Peyer's patch (tissue), 4 donors: ENCODE measurements around the gene SRSF11. TPM values are rescaled to one million over a fixed set of nuclear protein-coding genes. Genes with fewer than 3 reads are reported as not detected.
A peak's percentile ranks its signal among the peaks of the same experiment; 100 is the strongest.

ENCODE experiments used
- DNase-seq, 3 donors: peaks; one replicate each; pipeline ENCODE4 v3.0.0-alpha.2; 2017 to 2019
- H3K27ac ChIP-seq, 4 donors: fragments of 200-600 bp; sonication (generic); one replicate each; pipeline ENCODE4 v1.5.1; 2016 to 2019
- H3K27me3 ChIP-seq, 2 donors: fragments of 200-600 bp; sonication (generic); one replicate each; pipeline ENCODE4 v1.5.1; 2019
- H3K36me3 ChIP-seq, 3 donors: fragments of 200-600 bp; sonication (generic); one replicate each; pipeline ENCODE4 v1.5.1; 2016 to 2019
- H3K4me1 ChIP-seq, 4 donors: fragments of 200-600 bp; sonication (generic); one replicate each; pipeline ENCODE4 v1.5.1; 2016 to 2019
- H3K4me3 ChIP-seq, 4 donors: fragments of 200-600 bp; sonication (generic); 1 replicate in 3 of 4; 2 replicates in 1 of 4; pipeline ENCODE4 v1.5.1; 2016 to 2019; ENCODE audit warnings: mild to moderate bottlenecking in 1 of 4
- H3K9me3 ChIP-seq, 4 donors: fragments of 200-600 bp; sonication (generic); one replicate each; pipeline ENCODE4 v1.5.1; 2016 to 2019; ENCODE audit warnings: mild to moderate bottlenecking in 1 of 4
- POLR2A ChIP-seq, 2 donors: fragments of 450-650 bp; IDR thresholded peaks; one replicate each; pipeline ENCODE4 v1.5.1; 2017; ENCODE audit warnings: antibody characterized with exemption in 2 of 2, mild to moderate bottlenecking in 2 of 2, moderate library complexity in 2 of 2
- total RNA-seq, 4 donors: library from RNA; depleted of rRNA; stranded (reverse); fragments of >200 nt; gene quantifications; one replicate each; pipeline ENCODE4 v1.1.0, GENCODE V29; 2016
- TF ChIP-seq, protein P1 (sequence below), 6 experiments: fragments of 450-650 bp in 4 of 6; fragments of 200-600 bp in 2 of 6; sonication (generic) in 1 of 6; IDR thresholded peaks; one replicate each; pipeline ENCODE4 v1.5.1; 2017 to 2019; ENCODE audit warnings: antibody characterized with exemption in 6 of 6, mild to moderate bottlenecking in 3 of 6, moderate library complexity in 1 of 6

Gene SRSF11
- total RNA-seq, 4 donors from 2014 or later: 130 to 1,005 (median 204) TPM

DNA sequence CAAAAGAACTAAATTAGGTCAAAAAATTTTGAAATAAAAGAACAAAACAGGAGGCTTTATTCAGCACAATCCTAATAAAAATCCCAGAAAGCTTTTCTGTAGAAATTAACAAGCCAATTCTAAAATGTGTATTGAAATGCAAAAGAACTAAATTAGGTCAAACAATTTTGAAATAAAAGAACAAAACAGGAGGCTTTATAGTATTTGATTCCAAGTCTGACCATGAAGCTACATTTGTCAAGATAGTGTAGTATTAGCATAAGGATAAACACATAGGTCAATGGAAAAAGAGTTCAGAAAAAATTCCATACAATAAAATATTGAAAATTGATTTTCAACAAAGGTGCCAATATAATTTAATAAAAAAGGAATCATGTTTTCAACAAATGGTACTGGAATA, 26.6 kb upstream of the SRSF11 start:
- no peaks in the 10 kb centered on the region for H3K27me3 ChIP-seq
- DNase-seq: no peak
- no peak for TF ChIP-seq POLR2A (IDR thresholded peaks at IDR 0.05)
- TF ChIP-seq, protein P1, sequence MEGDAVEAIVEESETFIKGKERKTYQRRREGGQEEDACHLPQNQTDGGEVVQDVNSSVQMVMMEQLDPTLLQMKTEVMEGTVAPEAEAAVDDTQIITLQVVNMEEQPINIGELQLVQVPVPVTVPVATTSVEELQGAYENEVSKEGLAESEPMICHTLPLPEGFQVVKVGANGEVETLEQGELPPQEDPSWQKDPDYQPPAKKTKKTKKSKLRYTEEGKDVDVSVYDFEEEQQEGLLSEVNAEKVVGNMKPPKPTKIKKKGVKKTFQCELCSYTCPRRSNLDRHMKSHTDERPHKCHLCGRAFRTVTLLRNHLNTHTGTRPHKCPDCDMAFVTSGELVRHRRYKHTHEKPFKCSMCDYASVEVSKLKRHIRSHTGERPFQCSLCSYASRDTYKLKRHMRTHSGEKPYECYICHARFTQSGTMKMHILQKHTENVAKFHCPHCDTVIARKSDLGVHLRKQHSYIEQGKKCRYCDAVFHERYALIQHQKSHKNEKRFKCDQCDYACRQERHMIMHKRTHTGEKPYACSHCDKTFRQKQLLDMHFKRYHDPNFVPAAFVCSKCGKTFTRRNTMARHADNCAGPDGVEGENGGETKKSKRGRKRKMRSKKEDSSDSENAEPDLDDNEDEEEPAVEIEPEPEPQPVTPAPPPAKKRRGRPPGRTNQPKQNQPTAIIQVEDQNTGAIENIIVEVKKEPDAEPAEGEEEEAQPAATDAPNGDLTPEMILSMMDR (IDR thresholded peaks at IDR 0.05): no peak

DNA sequence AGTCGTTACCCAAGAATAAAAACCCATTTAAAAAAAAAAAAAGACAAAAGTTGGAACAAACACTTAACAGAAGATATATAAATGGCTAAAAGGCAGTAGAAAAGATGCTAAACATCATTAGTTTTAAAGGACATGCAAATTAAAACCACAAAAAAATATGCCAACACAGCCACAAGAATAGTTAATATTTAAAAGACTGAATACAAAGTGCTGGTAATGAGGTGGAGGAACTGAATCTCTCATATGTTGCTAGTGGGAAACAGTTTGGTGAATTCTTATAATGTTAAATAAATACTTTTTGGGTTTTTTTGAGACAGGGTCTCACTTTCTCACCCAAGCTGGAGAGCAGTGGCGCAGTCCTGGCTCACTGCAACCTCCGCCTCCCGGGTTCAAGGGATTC, 25.8 kb upstream of the SRSF11 start:
- TF ChIP-seq, protein P1 (IDR thresholded peaks at IDR 0.05): no peak
- TF ChIP-seq POLR2A (IDR thresholded peaks at IDR 0.05): no peak
- no peaks in the 10 kb centered on the region for H3K36me3 ChIP-seq
- no peaks in the 10 kb centered on the region for H3K27me3 ChIP-seq
- no peaks in the 10 kb centered on the region for H3K4me1 ChIP-seq
- H3K9me3 ChIP-seq: no peaks in the 10 kb centered on the region
- no peak overlapping the region for H3K4me3 ChIP-seq
- no peak overlapping the region for H3K27ac ChIP-seq
- DNase-seq: no peak

More for the DNA sequence above, 26.6 kb upstream of the SRSF11 start:
- H3K27ac ChIP-seq: no peak overlapping the region
- H3K4me1 ChIP-seq: no peaks in the 10 kb centered on the region
- H3K4me3 ChIP-seq: no peak overlapping the region
- no peaks in the 10 kb centered on the region for H3K9me3 ChIP-seq
- no peaks in the 10 kb centered on the region for H3K36me3 ChIP-seq

DNA sequence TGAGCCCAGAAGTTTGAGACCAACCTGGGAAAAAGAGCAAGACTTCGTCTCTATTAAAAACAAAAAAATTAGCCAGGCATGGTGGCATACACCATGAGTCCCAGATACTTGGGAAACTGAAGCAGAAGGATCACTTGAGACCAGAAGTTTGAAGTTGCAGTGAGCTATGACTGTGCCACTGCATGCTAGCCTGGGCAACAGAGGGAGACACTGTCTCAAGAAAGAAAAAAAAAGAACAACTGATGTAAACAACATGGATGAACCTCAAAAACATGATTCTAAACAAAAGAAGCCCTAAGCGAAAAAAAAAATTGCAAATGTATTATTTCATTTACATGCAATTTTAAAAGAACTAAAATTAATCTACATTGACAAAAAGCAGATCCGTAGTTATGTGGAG, 24.8 kb upstream of the SRSF11 start:
- Histone ChIP-seq H3K4me3 (no peak overlapping the region), H3K36me3 (no peaks in the 10 kb centered on the region), H3K27me3 (no peaks in the 10 kb centered on the region), H3K9me3 (no peaks in the 10 kb centered on the region), H3K27ac (no peak overlapping the region), H3K4me1 (no peaks in the 10 kb centered on the region)
- no peak for DNase-seq
- TF ChIP-seq, protein P1 (IDR thresholded peaks at IDR 0.05): no peak
- no peak for TF ChIP-seq POLR2A (IDR thresholded peaks at IDR 0.05)

DNA sequence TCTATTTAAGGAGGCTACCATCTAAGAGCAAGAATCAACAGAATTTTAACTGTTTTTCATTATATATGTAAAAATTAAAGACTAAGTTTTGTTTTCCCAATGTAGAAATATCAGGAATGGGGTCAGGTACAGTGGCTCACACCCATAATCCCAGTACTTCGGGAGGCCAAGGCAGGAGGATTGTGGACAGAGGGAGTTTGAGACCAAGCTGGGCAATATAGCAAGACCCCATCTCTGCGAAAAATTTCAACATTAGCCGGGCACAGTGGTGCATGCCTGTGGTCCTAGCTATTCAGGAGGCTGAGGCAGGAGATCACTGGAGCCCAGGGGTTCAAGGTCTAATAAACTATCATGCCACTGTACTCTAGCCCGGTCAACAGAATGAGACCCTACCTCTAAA, 21.1 kb upstream of the SRSF11 start:
- no peaks in the 10 kb centered on the region for H3K27me3 ChIP-seq
- H3K4me3 ChIP-seq: no peak overlapping the region
- no peaks in the 10 kb centered on the region for H3K9me3 ChIP-seq
- TF ChIP-seq, protein P1 (IDR thresholded peaks at IDR 0.05): no peak
- no peak for TF ChIP-seq POLR2A (IDR thresholded peaks at IDR 0.05)
- DNase-seq: no peak
- peaks cover 0 to 20% (median 0%) of the 10 kb centered on the region in 4 donors for H3K4me1 ChIP-seq
- no peak overlapping the region for H3K27ac ChIP-seq
- H3K36me3 ChIP-seq: no peaks in the 10 kb centered on the region

DNA sequence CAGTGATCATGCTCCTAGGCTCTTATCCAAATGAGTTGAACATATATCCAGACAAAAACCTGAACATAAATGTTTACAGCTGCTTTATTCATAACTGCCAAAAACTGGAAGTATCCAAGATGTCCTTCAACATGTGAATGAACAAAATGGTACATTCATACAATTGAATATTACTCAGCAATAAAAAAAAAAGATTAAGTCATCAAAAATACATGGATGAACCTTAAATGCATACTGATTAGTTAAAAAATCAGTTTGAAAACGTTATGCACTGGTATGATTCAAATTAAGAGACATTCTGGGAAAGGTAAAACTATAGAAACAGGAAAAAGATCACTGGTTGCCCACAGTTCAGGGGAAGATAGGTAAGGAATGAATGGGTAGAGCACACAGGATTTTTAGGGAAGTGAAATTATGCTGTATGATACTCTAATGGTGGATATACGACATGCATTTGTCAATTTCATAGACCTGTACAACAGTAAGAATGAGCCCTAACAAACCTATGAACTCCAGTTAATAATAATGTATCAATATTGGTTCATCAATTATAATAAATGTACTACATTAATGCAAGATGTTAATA, 18.9 kb upstream of the SRSF11 start:
- H3K27me3 ChIP-seq: no peaks in the 10 kb centered on the region
- H3K27ac ChIP-seq: no peak overlapping the region
- no peak for TF ChIP-seq POLR2A (IDR thresholded peaks at IDR 0.05)
- TF ChIP-seq, protein P1 (IDR thresholded peaks at IDR 0.05): no peak
- H3K4me3 ChIP-seq: no peak overlapping the region
- H3K9me3 ChIP-seq: no peaks in the 10 kb centered on the region
- peaks cover 0 to 30% (median 5%) of the 10 kb centered on the region in 4 donors for H3K4me1 ChIP-seq
- H3K36me3 ChIP-seq: no peaks in the 10 kb centered on the region
- DNase-seq: no peak

DNA sequence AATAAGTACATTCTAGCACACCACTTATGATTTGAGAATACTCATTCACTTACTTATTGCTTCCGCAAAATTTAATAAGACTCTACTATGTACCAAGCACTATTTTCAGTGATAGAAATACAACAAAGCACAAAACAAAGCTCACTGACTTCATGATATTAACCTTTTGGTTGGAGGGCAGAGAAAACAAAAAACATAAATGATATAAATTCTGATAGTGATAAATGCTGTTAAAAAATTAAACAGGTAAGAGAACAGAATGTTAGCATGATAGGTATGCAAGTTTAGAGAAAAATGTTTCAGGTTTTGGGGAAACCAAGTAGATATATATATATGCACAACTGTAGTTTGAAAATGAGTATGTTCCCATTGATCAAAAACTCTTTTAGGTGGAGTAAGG, 17.0 kb upstream of the SRSF11 start:
- no peaks in the 10 kb centered on the region for H3K9me3 ChIP-seq
- no peak overlapping the region for H3K27ac ChIP-seq
- no peaks in the 10 kb centered on the region for H3K36me3 ChIP-seq
- H3K4me3 ChIP-seq: peak overlapping the region in 2 of 4 donors; percentile 64 to 67
- no peak for DNase-seq
- no peak for TF ChIP-seq POLR2A (IDR thresholded peaks at IDR 0.05)
- TF ChIP-seq, protein P1 (IDR thresholded peaks at IDR 0.05): no peak
- no peaks in the 10 kb centered on the region for H3K27me3 ChIP-seq
- peaks cover 0 to 35% (median 7%) of the 10 kb centered on the region in 4 donors for H3K4me1 ChIP-seq
